Activated CD8-positive, alpha-beta memory T cell treated with anti-CD3 and anti-CD28 coated beads, Interleukin-2, amount 50 U/mL, for 48 hours (primary cell): ENCODE measurements around the gene TEX264.
A peak's percentile ranks its signal among the peaks of the same experiment; 100 is the strongest.
"Not testable (repeated sequence)": the region's sequence is repeated elsewhere in the genome, so short reads cannot be mapped to it uniquely, and the experiment has no call there.

Experiments
- DNase-seq: peaks from one replicate; pipeline ENCODE4 v3.0.0-alpha.2; 2020

TEX264 gene

GRCh38 chr3:51718547-51719409, 47.7 kb downstream of the TEX264 start:
- peak; percentile 85 for DNase-seq

GRCh38 chr3:51719410-51720025, 48.5 kb downstream of the TEX264 start:
- no peak for DNase-seq

- no peak for DNase-seq
Observed at GRCh38 chr3:51720292-51721061, 49.4 kb downstream of the TEX264 start.

- DNase-seq = no peak
Observed at GRCh38 chr3:51721062-51721745, 50.2 kb downstream of the TEX264 start.

GRCh38 chr3:51722362-51722761, 51.3 kb downstream of the TEX264 start:
- DNase-seq = no peak

- DNase-seq = no peak
Observed at GRCh38 chr3:51727500-51727899, 56.4 kb downstream of the TEX264 start.

GRCh38 chr3:51729042-51729633, 58.1 kb downstream of the TEX264 start:
- DNase-seq = no peak

- DNase-seq = no peak
Observed at GRCh38 chr3:51733859-51734571, 63.0 kb downstream of the TEX264 start.

- DNase-seq = no peak
Observed at GRCh38 chr3:51734572-51734907, 63.5 kb downstream of the TEX264 start.

- no peak for DNase-seq
Observed at GRCh38 chr3:51735039-51735438, 64.0 kb downstream of the TEX264 start.

- DNase-seq = no peak
Observed at GRCh38 chr3:51735950-51736349, 64.9 kb downstream of the TEX264 start.

- no peak for DNase-seq
Observed at GRCh38 chr3:51739110-51739509, 68.1 kb downstream of the TEX264 start.

GRCh38 chr3:51742320-51742719, 71.3 kb downstream of the TEX264 start:
- not testable (repeated sequence) for DNase-seq

GRCh38 chr3:51742978-51743377, 71.9 kb downstream of the TEX264 start:
- not testable (repeated sequence) for DNase-seq

GRCh38 chr3:51747840-51748239, 76.8 kb downstream of the TEX264 start:
- DNase-seq = no peak

- no peak for DNase-seq
Observed at GRCh38 chr3:51748327-51748726, 77.3 kb downstream of the TEX264 start.

- DNase-seq = no peak
Observed at GRCh38 chr3:51750878-51751277, 79.8 kb downstream of the TEX264 start.

- no peak for DNase-seq
Observed at GRCh38 chr3:51751287-51751686, 80.2 kb downstream of the TEX264 start.
